GM18873 (cell line): ENCODE data around the gene SMC6.

ENCODE experiments used
- ATAC-seq: cut with Tn5 transposase; IDR thresholded peaks from one replicate; pipeline ENCODE4 v1.9.1; 2021; ENCODE audit warnings: mild to moderate bottlenecking, moderate library complexity, moderate number of reproducible peaks; ENCODE audit not compliant: unreplicated experiment, low FRiP score

The SMC6 gene

GRCh38 chr2:17625446-17625845 is 128.2 kb downstream of the SMC6 start:
- ATAC-seq = no peak

- ATAC-seq = no peak
Observed at GRCh38 chr2:17621781-17622180, 131.8 kb downstream of the SMC6 start.

GRCh38 chr2:17620841-17621240 is 132.8 kb downstream of the SMC6 start:
- no peak for ATAC-seq

- no peak for ATAC-seq
Observed at GRCh38 chr2:17620280-17620679, 133.3 kb downstream of the SMC6 start.

GRCh38 chr2:17617955-17618354 is 135.7 kb downstream of the SMC6 start:
- no peak for ATAC-seq

- no peak for ATAC-seq
Observed at GRCh38 chr2:17617516-17617915, 136.1 kb downstream of the SMC6 start.

GRCh38 chr2:17616405-17616804 is 137.2 kb downstream of the SMC6 start:
- ATAC-seq = no peak

GRCh38 chr2:17615728-17616351 is 137.8 kb downstream of the SMC6 start:
- no peak for ATAC-seq

- ATAC-seq = no peak
Observed at GRCh38 chr2:17615147-17615546, 138.5 kb downstream of the SMC6 start.

- no peak for ATAC-seq
Observed at GRCh38 chr2:17614174-17614930, 139.3 kb downstream of the SMC6 start.
